GM12873 (cell line): ENCODE results near the gene EPOP.

Source experiments
- CTCF ChIP-seq: IDR thresholded peaks from 2 replicates; pipeline ENCODE4 v1.5.1; 2012; ENCODE audit warnings: low read depth, mild to moderate bottlenecking, moderate library complexity, low read length, control low read depth; ENCODE audit not compliant: insufficient read depth; ENCODE audit errors: missing control alignments

The EPOP gene

GRCh38 chr17:38674749-38675615 lies at the start of gene EPOP:
Gene EPOP (minus strand): TSS chr17:38674957. CDS start chr17:38674495, 462 bp downstream.
- no peak for TF ChIP-seq CTCF

- no peak for TF ChIP-seq CTCF
Measured at GRCh38 chr17:38721802-38722201, 47.0 kb upstream of the EPOP start.

DNA sequence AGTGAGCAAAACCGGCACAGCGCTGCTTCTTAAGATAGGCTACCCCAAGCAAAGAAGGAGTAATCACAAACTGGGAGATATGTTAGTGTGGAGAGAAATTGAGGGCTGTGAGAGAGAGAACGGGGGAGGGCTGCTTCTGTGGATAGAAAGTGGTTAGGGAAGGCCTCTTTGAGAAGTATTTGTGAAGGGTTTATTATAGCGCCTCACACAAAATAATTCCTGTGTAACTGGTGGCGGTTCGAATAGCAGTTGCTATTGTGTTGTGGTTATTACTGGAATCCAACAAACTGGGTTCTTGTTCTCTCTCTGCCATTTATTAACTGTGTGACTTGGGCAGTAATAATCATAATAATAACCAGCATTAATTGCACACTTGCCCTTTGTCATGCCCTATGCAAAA lies 46.2 kb upstream of the EPOP start:
- TF ChIP-seq CTCF, result no peak

- no peak for TF ChIP-seq CTCF
Measured at GRCh38 chr17:38719943-38720641, 45.3 kb upstream of the EPOP start.

DNA sequence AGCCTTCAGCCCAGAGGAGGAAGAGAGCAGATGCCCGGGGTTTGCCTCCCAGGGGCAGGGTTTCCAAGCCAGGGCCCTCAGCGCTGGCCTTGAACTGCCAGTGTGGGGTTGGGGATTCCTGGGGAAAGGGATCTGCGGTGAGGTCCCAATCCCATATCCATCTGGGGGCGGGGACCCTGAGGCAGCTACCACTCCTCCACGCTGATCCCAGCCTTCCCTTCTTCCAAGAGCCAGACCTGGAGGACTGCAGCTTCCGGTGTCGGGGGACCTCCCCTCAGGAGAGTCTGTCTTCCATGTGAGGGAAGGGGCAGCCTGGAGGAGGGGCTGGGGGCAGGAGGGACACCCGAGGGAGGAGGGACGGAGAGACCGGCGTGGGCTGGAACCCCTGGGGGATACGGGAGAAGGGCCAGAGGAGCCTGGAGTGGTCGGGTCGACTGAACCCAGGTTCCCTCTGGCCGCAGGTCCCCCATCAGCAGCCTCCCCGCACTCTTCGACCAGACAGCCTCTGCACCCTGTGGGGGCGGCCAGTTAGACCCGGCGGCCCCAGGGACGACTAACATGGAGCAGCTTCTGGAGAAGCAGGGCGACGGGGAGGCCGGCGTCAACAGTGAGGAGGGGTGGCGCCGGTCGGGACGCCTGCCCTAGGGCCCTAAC lies 44.7 kb upstream of the EPOP start:
- TF ChIP-seq CTCF, result no peak

DNA sequence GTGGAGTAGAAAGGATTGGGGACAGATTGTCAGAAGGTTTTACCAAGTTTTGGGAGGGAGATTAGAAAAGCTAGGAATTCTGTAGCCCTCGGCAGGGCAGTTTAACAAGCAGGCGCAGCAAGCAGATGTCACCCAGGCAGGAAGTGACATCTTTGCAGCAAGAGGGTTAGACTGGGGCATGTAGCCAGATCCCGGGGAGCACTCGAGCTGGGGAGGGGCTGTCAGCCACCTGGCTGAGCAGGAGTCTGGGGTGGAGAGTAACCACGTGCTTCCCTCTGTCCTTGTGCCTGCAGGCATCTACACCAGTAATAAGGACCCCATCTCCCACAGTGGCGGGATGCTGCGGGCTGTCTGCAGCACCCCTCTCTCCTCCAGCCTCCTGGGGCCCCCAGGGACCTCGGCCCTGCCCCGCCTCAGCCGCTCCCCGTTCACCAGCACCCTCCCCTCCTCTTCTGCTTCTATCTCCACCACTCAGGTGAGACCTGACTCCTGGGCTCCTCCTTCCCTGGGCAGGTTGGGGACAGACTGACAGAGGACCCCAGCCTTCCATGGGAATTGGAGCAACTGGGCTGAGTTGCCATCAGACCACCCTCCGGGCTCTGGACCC lies 42.5 kb upstream of the EPOP start:
- TF ChIP-seq CTCF, result no peak

DNA sequence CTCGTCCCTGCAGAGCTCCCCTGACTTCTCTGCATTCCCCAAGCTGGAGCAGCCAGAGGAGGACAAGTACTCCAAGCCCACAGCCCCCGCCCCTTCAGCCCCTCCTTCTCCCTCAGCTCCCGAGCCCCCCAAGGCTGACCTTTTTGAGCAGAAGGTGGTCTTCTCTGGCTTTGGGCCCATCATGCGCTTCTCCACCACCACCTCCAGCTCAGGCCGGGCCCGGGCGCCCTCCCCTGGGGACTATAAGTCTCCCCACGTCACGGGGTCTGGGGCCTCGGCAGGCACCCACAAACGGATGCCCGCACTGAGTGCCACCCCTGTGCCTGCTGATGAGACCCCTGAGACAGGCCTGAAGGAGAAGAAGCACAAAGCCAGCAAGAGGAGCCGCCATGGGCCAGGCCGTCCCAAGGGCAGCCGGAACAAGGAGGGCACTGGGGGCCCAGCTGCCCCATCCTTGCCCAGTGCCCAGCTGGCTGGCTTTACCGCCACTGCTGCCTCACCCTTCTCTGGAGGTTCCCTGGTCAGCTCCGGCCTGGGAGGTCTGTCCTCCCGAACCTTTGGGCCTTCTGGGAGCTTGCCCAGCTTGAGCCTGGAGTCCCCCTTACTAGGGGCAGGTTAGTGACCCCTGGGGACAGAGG lies 41.7 kb upstream of the EPOP start:
- TF ChIP-seq CTCF, result no peak
